NCI-H1092 treated with DMSO at 0.1 percent for 48 hours (cell line): ENCODE measurements around the gene CREG2.

ENCODE experiments used
- DNase-seq: peaks from one replicate; lab custom pipeline; 2025; lab: John Stamatoyannopoulos, UW

Gene CREG2, protein sequence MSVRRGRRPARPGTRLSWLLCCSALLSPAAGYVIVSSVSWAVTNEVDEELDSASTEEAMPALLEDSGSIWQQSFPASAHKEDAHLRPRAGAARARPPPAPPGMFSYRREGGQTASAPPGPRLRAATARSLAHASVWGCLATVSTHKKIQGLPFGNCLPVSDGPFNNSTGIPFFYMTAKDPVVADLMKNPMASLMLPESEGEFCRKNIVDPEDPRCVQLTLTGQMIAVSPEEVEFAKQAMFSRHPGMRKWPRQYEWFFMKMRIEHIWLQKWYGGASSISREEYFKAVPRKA

DNA sequence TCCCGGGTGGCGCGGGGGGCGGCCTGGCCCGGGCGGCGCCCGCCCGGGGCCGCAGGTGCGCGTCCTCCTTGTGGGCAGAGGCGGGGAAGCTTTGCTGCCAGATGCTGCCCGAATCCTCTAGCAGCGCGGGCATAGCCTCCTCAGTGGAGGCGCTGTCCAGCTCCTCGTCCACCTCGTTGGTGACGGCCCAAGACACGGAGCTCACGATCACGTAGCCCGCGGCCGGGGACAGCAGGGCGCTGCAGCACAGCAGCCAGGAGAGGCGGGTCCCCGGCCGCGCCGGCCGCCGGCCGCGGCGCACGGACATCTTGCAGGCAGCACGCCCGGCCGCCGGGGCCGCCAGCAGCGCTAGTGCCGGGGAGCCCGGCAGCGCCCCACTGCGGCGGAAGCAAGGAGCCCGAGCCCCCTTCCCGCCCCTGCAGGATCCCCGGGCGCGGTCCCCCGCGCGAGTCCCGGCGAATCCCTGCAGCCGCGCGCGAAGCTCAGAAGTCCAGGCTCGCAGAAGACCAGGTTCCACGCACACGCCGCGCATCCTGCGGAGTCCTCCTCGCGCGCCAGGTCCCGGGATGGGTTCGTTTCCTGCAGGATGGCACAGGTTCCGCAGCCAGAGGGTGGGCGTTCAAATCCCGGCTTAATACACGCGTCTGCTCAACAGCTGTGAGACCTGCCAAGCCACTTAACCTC, at the start of gene CREG2:
CREG2 (minus strand) TSS at position 353 of the 684 bp plus-strand sequence; CDS start at position 307, 46 bp downstream.
- peak; percentile 11 for DNase-seq

DNA sequence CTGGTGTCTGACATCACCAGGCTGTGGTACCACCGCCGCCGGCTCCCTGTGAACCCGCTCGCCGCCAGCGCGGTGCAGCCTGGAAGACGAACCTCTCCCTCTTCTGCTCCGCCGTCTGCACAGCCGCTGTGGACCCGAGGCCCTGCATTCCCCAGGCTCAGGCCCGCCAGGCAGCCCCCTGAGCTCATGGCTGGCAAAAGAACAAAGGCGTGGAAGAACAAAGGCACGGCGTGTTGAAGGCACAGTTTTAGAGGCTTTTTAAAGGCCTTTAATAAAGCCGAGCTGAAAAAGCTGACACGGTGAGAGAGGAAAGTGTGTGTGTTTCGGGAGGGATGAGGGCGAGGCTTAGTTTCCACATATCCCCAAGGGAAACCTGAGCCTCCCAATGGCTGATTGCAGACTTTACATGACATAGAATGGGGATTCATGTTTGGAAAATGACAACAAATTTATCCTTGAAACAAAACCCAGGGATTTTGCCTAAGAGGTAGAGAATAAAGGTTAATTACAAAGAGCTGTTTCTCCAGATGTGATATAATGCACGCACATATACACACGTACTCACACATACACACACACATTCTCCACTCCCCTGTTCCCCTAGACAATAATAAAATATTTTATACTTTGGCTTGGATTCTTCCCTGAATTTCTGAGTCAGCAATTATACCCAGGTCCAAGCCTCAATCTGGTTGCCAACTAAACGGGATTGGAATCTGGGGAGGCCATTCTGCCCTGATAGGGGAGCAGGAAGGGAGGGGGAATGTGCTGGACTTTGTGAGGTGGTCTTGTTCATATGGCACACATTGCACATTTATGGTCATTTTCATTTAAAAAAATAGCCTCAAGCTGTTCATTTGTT, 47.9 kb upstream of the CREG2 start:
- no peak for DNase-seq

DNA sequence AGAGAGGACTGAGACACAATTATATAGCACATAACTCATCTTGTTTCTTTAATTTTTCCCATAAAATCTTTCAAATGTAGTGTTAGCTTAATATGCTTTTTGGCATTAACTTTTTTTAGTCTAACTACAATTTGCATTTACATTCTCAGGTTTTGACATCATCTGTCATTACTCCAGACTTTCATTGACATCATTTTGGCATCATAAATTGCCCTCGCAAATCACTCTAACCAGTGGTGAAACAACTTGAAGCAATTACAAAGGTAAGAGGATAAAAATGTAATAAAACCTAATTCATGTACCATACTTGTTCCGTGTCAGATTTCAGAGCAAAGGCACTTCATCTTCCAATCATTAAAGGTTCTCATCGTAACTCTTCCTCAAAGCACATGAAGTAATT, 46.2 kb upstream of the CREG2 start:
- DNase-seq: no peak

DNA sequence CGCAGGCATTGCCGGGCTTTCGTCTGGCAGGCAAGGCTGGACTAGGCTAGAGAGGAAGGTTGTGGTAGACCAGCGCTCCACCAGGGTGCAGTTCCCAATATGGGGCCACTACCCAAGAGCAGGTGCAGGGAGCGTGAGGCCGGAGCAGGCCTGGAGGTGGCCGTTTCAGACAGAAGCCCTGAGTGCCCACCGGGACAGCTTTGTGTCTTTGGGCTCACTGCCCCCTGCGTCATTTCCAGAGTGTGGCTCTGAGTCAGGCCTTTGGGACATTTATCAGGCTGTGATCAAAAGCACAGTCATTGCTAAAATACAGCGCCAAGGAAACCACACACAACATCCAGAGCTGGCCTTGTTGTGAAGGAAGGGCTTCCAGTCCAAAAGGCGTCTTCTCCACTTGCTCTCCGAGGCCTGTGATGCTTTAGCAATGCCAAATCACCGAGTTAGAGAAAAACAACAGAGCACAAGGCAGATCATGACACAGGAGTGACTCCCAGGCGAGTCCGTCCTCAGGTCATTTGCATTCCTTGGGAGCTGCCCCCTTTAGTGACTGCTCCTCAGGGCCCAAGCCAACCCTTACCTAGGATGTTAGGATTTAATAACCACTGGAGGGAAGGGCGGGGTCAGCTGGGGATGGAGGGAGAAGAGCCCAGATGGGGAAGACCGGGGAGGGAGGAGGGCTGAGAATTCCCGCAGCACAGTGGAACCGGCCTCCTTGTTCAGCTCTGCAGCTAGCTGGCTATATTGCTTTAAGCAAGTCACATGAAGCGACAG, 45.3 kb upstream of the CREG2 start:
- no peak for DNase-seq

DNA sequence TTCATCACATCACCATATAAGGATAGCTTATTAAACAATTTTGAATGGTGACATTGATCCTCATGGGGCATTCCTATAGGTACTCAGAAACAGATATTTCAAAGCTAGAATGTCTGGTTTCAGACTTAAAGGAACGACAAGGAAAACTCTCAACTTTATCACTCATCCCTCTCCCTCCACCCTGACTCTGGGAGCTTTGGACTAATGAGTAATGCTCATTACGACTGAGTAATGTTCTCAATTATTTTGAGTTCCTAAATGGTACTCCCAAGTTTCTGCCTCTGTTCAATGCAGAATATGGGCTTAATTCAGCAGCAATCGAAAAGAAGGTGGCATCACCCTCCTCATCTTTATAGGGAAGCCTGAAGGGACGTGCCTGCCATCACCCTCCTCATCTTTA, 44.2 kb upstream of the CREG2 start:
- no peak for DNase-seq

DNA sequence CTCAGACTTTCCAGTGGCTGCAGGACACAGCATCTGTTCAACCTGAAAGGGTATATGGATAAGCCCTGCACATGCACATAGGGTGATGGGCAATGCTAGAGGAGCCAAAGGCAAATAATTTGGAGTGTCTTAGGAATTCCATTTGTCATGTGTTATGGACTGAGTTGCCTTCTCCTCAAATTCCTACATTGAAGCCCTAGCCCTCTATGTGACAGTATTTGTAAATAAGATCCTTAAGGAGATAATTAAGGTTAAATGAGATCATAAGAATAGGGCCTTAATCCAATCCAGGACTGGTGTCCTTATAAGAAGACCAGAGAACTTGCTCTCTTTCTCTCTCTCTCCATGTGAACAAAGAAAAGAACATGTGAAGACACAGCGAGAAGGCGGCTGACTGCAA, 42.9 kb upstream of the CREG2 start:
- DNase-seq: no peak

DNA sequence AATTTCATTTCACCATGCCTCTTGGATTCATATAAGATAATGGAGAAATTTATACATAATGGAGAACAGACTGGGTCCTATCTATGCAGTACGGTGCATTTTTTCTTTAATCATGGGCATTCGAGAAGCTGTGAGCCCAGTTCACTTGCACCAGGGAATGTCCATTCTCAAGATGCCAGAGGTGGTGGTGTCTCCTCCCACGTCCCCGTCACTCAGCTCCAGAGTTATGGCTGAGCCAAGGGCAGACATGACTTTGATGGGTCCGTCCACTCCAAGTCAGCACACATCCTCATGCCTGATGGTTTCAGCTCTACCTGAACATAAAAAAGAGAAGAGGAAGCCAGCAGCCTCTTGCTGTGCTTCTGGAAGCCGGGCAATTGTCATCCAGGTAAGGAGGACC, 42.1 kb upstream of the CREG2 start:
- DNase-seq: no peak

DNA sequence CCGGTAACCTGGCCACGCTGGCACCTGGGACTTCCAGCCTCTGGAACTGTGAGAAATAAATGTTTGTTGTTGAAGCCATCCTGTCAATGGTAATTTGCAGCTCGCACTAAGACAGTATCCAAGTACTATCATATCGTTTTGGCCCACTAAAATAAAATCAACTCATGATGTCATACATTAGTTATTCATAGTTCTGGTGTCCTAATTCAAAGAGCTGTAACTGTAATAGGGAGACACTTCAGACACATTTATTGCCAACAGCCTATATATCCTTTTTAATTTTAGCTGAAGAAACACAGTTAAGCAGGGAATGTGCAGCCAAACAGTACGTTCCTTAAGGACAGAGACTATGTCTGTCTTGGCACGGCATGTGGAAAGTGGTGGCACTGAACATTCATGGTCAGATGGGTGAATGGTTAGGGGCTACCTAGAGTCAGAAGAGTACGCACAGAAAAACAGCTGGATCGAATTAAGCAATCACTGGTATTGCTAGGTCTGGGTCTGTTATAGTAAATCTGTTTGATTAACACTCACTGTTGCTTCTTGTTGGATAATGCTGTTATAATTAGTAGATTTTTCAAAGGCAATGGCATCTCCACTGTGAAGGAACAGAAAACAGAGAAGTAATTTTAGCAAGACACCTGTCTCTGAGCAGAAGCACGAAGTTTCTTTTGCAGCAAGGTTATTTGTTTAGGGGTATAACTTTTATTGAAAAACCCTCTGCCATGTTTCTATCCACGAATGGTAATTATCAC, 41.3 kb upstream of the CREG2 start:
- DNase-seq: no peak

DNA sequence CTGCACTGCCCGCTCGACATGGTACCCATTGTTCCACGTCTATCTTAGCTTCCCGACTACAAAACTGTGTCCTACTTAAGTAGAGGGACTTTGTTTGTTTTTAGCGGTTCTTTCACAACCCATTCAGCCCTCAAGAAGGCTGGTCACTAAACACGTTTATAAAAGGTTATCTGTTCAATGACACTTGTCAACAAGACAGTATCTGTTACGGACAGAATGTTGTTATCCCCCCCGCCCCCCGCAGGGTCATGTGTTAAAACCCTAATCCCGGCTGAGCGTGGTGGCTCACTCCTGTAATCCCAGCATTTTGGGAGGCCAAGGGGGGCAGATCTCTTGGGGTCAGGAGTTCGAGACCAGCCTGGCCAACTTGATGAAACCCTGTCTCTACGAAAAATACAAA, 40.4 kb upstream of the CREG2 start:
- no peak for DNase-seq

DNA sequence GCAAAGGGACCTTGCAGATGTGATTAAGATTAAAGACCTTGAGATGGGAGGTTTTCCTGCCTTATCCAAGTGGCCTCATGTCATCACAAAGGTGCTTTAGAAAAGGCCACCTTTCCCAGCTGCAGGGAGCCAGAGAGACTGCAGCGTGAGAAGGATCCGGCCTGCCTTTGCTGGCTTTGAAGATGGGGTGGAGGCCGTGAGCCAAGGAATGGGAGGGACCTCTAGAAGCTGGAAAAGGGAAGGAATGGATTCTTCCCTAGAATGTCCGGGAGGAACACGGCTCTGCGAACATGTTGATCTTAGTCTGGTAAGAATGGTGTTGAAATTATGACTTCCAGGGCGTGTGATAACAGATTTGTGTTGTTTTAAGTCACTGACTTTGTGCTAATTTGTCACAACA, 39.9 kb upstream of the CREG2 start:
- no peak for DNase-seq

DNA sequence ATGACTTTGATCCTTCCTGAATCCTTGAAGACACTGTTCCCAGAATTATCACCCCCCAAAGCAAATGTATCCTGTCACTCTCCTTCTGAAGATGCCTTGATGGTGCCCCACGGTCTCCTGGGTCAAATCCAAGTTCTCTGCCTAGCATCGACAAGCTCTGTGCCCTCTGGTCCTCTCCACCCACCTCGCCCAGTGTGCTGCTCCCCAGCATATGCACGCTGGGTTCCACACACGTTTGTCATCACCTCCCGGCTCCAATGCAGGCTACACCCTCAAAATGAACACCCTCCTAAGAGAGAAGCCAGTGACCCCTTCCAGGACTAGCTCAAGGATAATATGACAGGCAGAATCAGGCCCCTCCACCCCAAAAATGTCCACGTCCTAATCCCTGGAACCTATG, 39.5 kb upstream of the CREG2 start:
- DNase-seq: no peak

DNA sequence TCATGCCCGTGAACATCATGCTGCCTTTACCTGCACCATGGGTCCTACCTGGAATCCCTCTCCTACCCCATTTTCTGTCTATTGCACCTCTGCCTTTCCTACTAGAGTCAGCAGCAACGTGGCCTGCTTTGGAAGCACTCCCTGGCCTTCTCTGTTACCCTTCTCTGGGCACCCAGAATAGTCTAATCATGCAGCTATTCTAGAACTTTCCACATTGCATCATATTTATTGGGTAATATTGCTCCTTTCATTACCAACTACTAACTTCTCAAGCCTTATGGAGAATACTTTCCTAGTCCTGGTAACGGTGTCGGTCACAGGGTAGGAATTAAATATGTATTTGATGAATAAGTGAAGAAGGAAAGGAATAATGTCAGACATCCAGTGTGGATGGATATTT, 33.3 kb upstream of the CREG2 start:
- DNase-seq: no peak

DNA sequence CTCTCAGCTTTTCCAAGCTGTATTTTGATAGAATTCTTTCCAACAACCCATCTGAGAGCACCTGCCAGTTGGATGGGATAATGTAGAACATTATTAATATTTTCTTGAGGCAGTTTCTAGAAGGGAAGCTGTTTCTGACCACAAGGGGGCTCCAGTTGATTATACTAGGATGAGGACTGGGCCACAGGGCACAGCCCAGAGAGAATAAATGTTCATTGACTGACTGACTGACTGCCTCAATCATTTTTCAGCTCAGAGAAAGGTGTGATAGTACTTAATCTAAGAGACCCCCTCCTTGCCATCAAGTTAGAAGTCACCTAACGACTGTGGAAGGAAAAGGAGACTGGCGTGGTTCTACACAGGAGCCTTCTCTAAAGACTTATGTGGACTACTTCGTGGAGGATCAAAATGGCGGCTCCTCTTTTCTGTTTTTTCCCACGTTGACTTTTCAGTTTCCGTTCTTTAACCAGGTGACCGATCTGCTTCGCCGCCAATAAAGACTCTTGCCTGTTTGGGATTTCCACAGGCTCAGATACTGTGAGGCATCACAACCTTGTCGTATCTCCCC, 31.9 kb upstream of the CREG2 start:
- peak; percentile 15 for DNase-seq

DNA sequence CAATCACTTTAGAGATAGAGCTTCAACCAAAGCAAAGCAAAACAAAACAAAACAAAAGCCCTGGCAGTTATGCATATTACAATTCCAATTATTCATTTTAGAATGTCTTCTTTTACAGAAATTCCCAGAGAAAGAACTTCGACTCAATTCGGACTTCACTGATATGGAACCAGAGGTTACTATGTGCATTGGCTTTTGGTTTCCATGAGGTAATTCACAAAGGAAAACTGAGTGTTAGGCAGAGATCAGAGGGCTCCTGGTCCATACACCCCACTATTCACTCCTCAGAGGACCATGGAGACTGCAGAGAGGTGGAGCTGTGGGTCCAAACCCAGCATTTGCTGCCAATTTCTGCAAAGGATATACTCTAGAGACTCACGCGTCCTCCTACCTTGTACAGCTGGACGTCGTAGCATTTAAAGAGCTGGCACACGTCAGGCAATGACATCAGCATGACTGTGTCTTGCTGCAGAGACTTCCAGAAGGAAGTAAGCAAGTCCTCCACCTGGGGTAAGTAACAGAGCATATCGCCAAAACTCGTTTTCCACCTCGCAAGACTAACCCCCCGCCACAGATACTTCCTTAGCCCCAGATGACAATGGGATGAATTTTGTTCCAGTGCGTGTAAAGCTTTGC, 31.3 kb upstream of the CREG2 start:
- no peak for DNase-seq

DNA sequence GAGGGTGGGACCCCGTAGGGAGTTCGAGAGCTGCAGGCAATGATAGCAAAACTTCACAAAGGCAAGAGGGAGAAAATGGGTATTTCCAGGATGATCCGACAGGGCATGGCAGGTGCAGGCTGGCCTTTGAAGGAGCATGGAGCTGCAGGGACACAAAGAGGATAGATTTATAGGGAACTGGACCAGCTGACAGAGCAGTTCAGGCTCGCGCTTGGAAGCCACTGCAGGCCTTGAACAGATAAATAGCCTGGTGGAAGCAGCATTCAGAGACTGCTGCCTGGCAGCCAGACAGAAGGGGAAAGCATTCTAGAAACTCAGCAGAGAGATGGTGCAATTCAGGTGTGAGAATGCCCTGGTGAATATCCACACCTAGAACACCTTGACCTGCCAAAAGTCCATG, 29.3 kb upstream of the CREG2 start:
- DNase-seq: no peak

DNA sequence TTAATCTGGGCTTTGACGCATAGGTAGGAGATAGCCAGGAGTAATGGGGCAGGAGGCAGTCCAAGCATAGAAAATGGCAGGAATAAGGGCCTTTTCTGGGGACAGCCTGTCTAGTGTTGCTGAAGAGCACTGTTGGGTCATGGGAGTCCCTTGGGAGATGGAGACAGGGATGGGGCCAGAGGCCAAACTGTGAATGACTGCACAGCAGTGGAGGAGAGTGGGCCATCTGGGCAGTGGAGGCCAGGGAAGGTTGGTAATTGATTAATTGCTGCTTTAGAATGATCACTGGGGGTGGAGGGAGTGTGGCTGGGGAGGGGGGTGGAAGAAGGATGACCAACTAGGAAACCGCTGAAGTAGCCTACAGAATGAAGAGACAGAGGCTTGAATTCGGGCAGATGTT, 28.6 kb upstream of the CREG2 start:
- DNase-seq: no peak

DNA sequence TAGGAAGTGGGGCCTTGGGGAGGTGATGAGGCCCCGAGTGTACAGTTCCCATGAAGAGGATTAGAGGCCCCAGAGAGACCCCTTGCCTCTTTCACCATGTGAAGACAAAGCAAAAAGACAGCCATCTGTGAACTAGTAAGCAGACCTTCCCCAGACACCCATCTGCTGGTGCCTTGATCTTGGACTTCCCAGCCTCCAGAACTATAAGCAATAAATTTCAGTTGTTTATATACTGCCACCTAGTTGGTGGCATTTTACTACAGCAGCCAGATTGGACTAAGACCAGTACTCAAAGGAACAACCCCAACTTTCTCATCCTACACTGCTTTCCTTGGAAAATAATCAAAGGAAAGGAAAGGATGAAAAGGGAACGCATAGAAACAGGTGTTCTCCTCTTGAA, 27.9 kb upstream of the CREG2 start:
- no peak for DNase-seq

DNA sequence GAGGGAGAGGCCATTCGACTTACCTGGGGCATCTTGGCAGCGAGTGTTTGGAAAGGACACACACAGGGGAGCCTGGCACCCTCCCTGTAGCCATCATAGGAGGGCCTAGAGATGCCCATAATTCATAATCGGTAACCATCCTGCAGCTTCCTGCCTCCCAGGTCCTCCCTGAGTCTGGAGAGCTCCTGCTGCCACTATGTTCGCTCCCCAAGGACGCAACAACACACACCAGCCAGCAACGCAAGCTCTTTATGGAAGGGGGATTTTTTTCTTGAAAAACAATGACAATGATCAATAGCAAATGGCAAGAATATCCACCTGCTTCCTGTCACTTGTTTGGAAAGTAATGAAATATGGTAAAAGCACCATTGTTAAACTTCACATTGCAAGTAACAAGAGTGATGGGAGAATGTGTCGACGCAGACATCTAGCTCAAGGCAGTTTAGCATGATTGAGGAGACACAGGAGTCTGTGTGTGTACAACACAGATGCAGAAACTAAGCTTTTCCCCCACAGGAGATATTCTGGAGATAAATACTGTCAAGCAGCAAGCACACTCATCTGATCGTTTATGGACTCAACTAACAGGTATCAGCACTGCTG, 24.9 kb upstream of the CREG2 start:
- no peak for DNase-seq

DNA sequence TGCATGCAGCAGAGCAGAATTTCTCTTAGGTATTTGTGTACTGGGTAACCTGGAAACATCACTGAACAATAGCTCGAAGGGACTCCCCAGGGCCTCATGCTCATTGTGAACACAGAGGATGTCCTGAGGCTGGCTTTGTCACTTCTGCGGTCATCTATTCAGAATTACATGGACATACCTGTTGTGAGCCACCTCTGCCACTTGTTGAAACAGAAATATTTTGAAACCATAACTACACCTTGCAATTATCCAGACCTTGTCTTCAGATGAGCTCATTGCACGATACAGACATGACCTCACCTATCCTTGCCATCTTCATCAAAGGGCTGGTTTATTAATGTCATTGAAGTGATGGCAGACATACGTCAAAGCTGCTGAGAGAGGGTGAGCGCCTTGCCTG, 23.4 kb upstream of the CREG2 start:
- DNase-seq: no peak

DNA sequence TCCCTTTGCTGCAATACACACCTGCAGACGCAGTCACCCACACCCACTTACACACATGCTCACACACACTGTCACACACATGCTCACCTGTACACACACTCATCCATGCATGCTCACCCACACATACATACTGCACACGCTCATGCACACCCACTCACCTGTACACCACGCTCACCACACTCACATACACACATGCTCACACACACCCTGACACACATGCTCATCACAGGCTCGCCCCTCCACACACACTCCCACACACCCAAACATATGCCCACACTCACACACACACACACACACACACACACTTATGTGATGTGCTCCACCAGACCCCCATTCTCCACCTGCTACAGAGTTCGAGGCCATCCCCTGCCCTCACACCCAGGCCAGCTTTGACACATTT, 22.8 kb upstream of the CREG2 start:
- DNase-seq: no peak
